SK-N-MC (cell line): ENCODE results near the gene ORAI2.

Experiments used
- DNase-seq: peaks from one replicate; pipeline ENCODE4 v3.0.0-alpha.2; 2011; ENCODE audit warnings: low read depth, low spot score
- H3K27ac ChIP-seq: fragments of 200-600 bp; sonication (generic); 2 replicates; pipeline ENCODE4 v1.5.1; 2016; ENCODE audit warnings: mixed run types
- H3K36me3 ChIP-seq: fragments of 200-600 bp; sonication (generic); 2 replicates; pipeline ENCODE4 v1.6.1; 2017; ENCODE audit warnings: antibody characterized with exemption, low read length, mixed read lengths; ENCODE audit not compliant: insufficient read depth
- H3K4me3 ChIP-seq: fragments of 200-600 bp; sonication (generic); 2 replicates; pipeline ENCODE4 v1.5.1; 2016
- H3K9ac ChIP-seq: fragments of 200-600 bp; sonication (generic); 2 replicates; pipeline ENCODE4 v1.8.0; 2017; ENCODE audit warnings: mixed run types, mixed read lengths; ENCODE audit not compliant: insufficient read length
- H3K9me3 ChIP-seq: fragments of 200-600 bp; sonication (generic); 2 replicates; pipeline ENCODE4 v1.6.1; 2017; ENCODE audit warnings: low read depth, mild to moderate bottlenecking, antibody characterized with exemption, low read length, moderate library complexity, mixed read lengths
- EZH2 ChIP-seq: fragments of 200-600 bp; sonication (generic); IDR thresholded peaks from one replicate; pipeline ENCODE4 v1.6.1; 2017; ENCODE audit warnings: antibody characterized with exemption
- FOXP2 ChIP-seq: optimal IDR thresholded peaks from 2 replicates; pipeline ENCODE3; 2011; ENCODE audit warnings: mild to moderate bottlenecking, moderate library complexity; ENCODE audit not compliant: insufficient read depth; ENCODE audit errors: extremely low read length, control extremely low read depth
- POLR2AphosphoS5 ChIP-seq: IDR thresholded peaks from 2 replicates; pipeline ENCODE4 v1.6.1; 2012; ENCODE audit warnings: mild to moderate bottlenecking, low read depth, low read length, borderline replicate concordance

The ORAI2 gene

DNA sequence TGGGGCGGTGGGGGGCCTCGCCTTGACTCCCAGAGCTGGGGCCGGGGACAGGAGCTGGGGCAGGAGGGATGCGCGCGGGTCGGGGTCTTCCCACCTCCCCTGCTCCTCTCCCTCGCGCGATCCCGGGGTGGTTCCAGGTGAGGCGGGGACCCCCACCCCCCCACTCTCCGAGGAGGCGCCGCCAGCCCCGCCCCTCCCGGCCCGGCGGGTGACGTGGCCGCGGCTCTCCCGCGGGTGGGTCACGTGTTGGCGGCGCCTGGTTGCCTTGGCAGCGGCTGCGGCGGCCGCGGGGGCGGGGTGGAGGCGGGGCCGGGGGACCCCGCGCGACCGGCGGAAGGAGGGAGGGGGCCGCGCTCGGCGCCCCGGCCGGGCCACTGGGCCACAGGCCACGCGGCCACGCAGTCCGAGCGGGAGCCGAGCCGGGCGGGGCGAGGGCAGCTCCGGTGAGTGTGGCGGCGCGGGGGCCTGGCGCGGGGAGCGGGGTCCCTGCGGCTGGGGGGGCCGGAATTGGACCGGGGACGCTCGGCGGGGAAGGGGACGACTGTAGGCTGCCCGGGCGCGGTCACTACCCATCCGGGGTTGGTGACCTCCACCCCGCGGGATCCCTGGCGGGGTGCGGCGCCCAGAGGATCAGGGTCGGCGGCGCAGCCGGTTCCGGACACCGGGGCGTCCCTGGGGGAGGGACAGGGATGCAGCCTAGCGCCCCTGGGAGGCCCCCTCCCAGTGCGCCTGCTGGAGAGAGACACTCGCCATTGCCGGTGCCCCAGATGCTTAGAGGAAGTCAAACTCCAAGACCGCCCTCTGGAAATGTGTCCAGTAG, at the start of gene ORAI2:
ORAI2 (plus strand) TSS at position 357 of the 820 bp plus-strand sequence. CDS start 5,382 bp downstream, outside the sequence.
- Histone ChIP-seq H3K4me3 (peak within 1 kb of the TSS; percentile 75), H3K36me3 (no peaks in the 10 kb centered on the region), H3K9me3 (no peaks in the 10 kb centered on the region), H3K27ac (peak within 1 kb of the TSS; percentile 91), H3K9ac (peak within 1 kb of the TSS; percentile 71)
- TF ChIP-seq FOXP2, result no peak
- TF ChIP-seq EZH2, result no peak
- no peak for TF ChIP-seq POLR2AphosphoS5
- no peak for DNase-seq

DNA sequence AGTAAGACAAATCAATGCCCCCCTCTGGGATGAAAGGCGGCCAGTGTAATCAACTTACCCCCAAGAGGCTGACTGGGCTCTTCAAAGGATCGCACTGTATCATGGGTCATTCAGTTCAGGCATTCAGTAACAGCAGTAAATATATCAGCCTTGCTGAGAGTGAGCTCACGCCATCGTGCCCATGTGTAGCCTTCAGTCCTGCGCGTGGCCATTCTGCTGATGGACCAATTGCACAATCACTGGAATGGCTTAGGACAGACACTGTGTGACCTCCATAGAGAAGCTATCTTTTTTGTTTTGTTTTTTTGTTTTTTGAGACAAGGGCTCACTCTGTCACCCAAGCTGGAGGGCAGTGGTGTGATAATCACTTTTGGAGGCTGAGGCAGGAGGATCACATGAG, 46.3 kb upstream of the ORAI2 start:
- Histone ChIP-seq H3K36me3 (peaks cover 16% of the 10 kb centered on the region; the same call in 1 of the 2 replicates), H3K9me3 (no peaks in the 10 kb centered on the region), H3K9ac (no peak overlapping the region), H3K4me3 (no peak overlapping the region), H3K27ac (no peak overlapping the region)
- TF ChIP-seq EZH2 (no peak), FOXP2 (no peak), POLR2AphosphoS5 (no peak)
- DNase-seq, result no peak

DNA sequence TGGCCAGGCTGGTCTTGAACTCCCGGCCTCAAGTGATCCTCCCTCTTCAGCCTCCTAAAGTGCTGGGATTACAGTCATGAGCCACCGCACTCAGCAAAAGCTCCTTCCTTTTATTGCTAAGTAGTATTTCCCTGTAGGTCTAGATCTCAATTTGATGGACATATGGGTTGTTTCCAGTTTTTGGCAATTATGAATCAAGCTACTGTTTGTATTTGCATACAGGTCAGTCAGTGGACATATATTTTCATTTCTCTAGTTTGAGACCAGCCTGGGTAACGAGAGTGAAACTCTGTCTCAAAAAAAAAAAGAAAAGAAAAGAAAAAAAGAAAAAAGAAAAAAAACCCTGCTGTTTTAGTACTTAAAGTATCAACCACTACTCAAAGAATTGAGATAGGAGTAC, 43.6 kb upstream of the ORAI2 start:
- Histone ChIP-seq H3K36me3 (peaks cover 16% of the 10 kb centered on the region; the same call in 1 of the 2 replicates), H3K27ac (no peak overlapping the region), H3K9me3 (no peaks in the 10 kb centered on the region), H3K4me3 (no peak overlapping the region), H3K9ac (no peak overlapping the region)
- DNase-seq, result no peak
- TF ChIP-seq EZH2 (no peak), FOXP2 (no peak), POLR2AphosphoS5 (no peak)

DNA sequence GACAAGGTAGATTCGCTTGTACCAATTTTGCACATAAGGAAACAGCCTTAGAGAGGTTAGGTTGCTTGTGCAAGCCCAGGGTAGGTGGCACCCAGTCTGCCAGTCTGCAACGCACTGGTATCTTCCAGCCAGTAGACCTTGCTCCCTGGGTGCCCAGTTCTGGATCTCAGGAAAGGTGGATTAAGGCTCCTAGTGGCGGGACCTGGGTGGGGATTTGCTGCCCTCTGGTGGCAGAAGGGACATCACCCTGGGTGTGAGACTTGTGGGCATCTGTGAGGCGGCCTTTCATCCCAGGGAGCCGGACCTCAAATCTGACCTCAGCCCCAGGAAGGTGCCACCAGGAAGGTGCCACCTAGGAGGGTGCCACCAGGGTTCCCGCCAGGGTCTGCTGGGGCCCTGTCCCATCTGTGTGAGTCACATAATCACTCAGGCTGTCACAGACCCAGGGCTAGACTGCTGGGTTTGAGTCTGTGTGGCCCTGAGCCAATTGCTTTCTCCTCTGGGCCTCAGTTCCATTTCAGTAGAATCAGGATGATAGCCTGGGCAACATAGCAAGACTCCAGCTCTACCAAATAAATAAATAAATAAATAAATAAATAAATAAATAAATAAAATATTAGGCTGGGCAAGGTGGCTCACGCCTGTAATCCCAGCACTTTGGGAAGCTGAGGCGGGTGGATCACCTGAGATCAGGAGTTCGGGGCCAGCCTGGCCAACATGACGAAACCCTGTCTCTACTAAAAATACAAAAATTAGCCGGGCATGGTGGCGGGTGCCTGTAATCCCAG, 42.5 kb upstream of the ORAI2 start:
- no peak for DNase-seq
- Histone ChIP-seq H3K36me3 (peaks cover 13% of the 10 kb centered on the region; the same call in 1 of the 2 replicates), H3K9ac (no peak overlapping the region), H3K9me3 (no peaks in the 10 kb centered on the region), H3K27ac (no peak overlapping the region), H3K4me3 (no peak overlapping the region)
- no peak for TF ChIP-seq POLR2AphosphoS5
- no peak for TF ChIP-seq EZH2
- no peak for TF ChIP-seq FOXP2

DNA sequence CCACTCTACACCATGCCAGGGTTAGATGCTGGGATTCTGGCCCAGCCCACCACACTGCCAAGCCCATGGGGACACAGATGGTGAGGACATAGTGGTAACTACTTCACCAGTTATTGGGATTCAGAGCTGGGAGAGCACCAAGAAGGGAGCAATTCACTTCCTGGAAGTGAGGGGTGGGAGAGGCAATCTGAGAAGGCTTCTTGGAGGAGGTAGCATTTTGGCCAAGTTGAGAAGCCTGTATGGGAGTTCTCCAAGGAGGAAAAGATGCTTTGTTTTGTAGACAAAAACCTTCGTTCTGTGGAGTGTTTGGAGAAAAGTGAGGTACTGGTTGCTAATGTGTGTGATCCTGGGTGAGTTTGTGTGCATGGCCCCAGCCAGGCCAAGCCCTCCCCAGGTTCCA, 41.0 kb upstream of the ORAI2 start:
- TF ChIP-seq POLR2AphosphoS5 (no peak), EZH2 (no peak), FOXP2 (no peak)
- no peak for DNase-seq
- peaks cover 9% of the 10 kb centered on the region; the same call in 1 of the 2 replicates for H3K36me3 ChIP-seq
- no peak overlapping the region for H3K27ac ChIP-seq
- H3K9ac ChIP-seq, result no peak overlapping the region
- H3K9me3 ChIP-seq, result no peaks in the 10 kb centered on the region
- H3K4me3 ChIP-seq, result no peak overlapping the region

DNA sequence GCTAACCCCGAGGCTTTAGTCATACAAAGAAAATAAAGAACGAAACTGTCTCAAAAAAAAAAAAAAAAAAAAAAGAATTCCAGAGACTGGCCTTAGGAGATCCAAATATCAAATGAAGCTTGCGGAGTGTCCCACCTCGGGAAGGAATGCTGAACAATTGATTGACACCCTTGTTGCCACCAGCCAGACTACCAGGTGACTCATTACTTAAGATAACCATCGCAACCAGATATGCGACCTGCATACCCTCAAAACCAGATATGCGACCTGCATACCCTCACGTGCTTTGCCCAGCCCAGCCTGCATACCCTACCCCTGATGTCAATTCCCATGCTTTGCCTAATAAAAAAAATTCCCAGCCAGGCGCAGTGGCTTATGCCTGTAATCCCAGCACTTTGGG, 39.9 kb upstream of the ORAI2 start:
- Histone ChIP-seq H3K4me3 (no peak overlapping the region), H3K36me3 (peaks cover 12% of the 10 kb centered on the region; the same call in 1 of the 2 replicates), H3K9me3 (no peaks in the 10 kb centered on the region), H3K9ac (no peak overlapping the region), H3K27ac (no peak overlapping the region)
- TF ChIP-seq FOXP2 (no peak), POLR2AphosphoS5 (no peak), EZH2 (no peak)
- no peak for DNase-seq

DNA sequence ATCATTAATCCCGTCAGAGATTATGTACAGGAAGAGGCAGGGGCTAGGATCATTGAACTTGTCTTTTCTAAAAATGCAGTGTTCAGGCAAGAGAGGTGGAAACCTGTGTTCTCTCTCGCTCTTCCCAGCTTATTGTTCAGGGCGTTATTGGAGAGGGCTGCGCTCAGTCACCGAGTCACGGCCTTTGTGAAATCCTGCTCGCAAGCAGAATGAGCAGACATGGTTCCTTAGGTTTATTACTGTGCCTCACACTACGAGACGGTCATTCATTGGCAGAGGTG, 37.8 kb upstream of the ORAI2 start:
- Histone ChIP-seq H3K9me3 (no peaks in the 10 kb centered on the region), H3K27ac (peak overlapping the region; percentile 90), H3K36me3 (peaks cover 32% of the 10 kb centered on the region), H3K4me3 (peak overlapping the region; percentile 96), H3K9ac (peak overlapping the region; percentile 80)
- DNase-seq, result no peak
- no peak for TF ChIP-seq EZH2
- TF ChIP-seq POLR2AphosphoS5, result no peak
- TF ChIP-seq FOXP2, result no peak

DNA sequence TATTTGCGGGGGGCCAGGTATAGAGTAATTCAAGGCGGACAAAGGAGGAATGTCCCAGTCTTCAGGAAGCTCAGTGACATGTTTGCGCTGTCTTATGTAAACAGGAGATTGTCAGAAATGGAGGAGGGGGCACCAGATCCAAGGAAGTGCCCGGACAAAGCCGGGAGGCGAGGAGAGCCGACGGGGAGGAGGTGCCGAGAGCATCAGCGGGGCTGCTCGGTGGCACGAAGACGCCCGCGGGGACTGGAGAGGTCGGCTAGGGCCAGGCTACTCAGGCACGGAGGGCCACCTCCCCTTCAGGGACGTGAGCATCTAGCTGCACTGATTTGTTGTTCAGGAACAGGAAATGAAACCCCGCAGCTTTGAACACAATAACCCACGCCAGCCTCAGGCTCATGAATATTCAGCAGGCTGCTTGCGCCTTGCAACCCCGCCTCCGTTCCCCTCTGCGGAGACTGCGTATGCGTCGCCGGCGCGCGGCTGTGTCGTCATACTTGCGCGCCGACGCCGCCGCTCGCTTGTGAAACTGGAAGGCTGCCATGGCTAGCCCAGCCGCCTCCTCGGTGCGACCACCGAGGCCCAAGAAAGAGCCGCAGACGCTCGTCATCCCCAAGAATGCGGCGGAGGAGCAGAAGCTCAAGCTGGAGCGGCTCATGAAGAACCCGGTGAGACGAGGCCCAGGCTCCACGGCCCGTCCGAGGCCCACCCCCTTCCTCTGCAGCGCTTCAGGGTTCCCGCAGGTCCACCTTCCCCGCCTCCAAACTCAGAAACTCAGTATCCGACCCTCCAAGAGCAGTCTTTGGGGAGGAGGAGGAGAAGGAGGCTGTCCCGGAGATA, 37.3 kb upstream of the ORAI2 start, which contains the start of gene PRKRIP1:
PRKRIP1 (plus strand) TSS at position 491 of the 837 bp plus-strand sequence; CDS start at position 540, 49 bp downstream.
- Histone ChIP-seq H3K9me3 (no peaks in the 10 kb centered on the region), H3K27ac (peak within 1 kb of the TSS; percentile 90), H3K9ac (peak within 1 kb of the TSS; percentile 98), H3K4me3 (peak within 1 kb of the TSS; percentile 96), H3K36me3 (peaks cover 37% of the 10 kb centered on the region)
- peak; percentile 96 for DNase-seq
- peak; percentile 91 for TF ChIP-seq FOXP2
- peak; percentile 93 for TF ChIP-seq POLR2AphosphoS5
- no peak for TF ChIP-seq EZH2
